HCT116 (cell line): Measurements from ENCODE around the gene VAV2. TPM values are rescaled to one million over a fixed set of nuclear protein-coding genes. Genes with fewer than 3 reads are reported as not detected.
"Not testable (repeated sequence)": the region's sequence is repeated elsewhere in the genome, so short reads cannot be mapped to it uniquely, and the experiment has no call there.

Experiments used
- ATAC-seq: fragments of 200-7000 bp; cut with Tn5 transposase; 2 replicates; pipeline ENCODE4 v1.9.1; 2020; ENCODE audit warnings: mild to moderate bottlenecking, moderate library complexity
- BruUV-seq: library from RNA; stranded (reverse); fragments of 400-500 nt; replicated peaks from 2 replicates; lab custom pipeline; 2021; lab: Mats Ljungman, UMichigan
- CTCF ChIA-PET: fragments of 300-600 bp; sonication (Branson Sonifier 250); formaldehyde crosslinking; loops from one replicate; lab custom pipeline; 2021; ENCODE audit warnings: antibody characterized with exemption; lab: Charles Lee
- POLR2A ChIA-PET: fragments of 300-600, 350-600 bp; sonication (Branson Sonifier 250); formaldehyde crosslinking; loops from one replicate; lab custom pipeline; 2021; ENCODE audit warnings: antibody characterized with exemption; lab: Charles Lee
- RAD21 ChIA-PET, 2 experiments: fragments of 300-600 bp; sonication (Branson Sonifier 250); formaldehyde crosslinking; loops; one replicate each; lab custom pipeline; 2023; ENCODE audit warnings: low total read pairs in 2 of 2; ENCODE audit not compliant: uncharacterized antibody in 2 of 2, unreplicated experiment in 2 of 2, low non-redundant PET in 1 of 2; lab: Charles Lee
- DNase-seq: peaks from one replicate; pipeline ENCODE4 v3.0.0-alpha.2; 2010; ENCODE audit warnings: low read depth, low spot score
- H2AFZ ChIP-seq: fragments of 200-600 bp; shearing (Covaris generic), sonication (generic); 2 replicates; pipeline ENCODE4 v1.6.1; 2017; ENCODE audit warnings: low read depth, mixed run types, mixed read lengths, antibody characterized with exemption, low read length; ENCODE audit not compliant: poor library complexity, severe bottlenecking
- H3K27ac ChIP-seq: 2 replicates; pipeline ENCODE4 v1.5.1; 2012; ENCODE audit warnings: low read depth, low read length
- H3K27me3 ChIP-seq: fragments of 200-600 bp; sonication (generic); 2 replicates; pipeline ENCODE4 v1.6.1; 2016; ENCODE audit warnings: mixed run types, low read length, mixed read lengths; ENCODE audit not compliant: insufficient read depth
- H3K36me3 ChIP-seq, 2 experiments: fragments of 200-500 bp in 1 of 2; fragments of 200-600 bp in 1 of 2; sonication (Bioruptor generic) in 1 of 2; sonication (generic) in 1 of 2; 2 replicates each; pipeline versions ENCODE4 v1.5.1 to v1.6.1; 2014 to 2016; ENCODE audit warnings: low read length in 2 of 2, inconsistent platforms in 1 of 2, mixed read lengths in 1 of 2, mixed run types in 1 of 2; ENCODE audit not compliant: insufficient read depth in 2 of 2, control insufficient read depth in 1 of 2
- H3K4me1 ChIP-seq, 2 experiments: fragments of 200-600 bp in 1 of 2; sonication (generic) in 1 of 2; 2 replicates each; pipeline versions ENCODE4 v1.5.1 to v1.6.1; 2012 to 2017; ENCODE audit warnings: low read length in 2 of 2, inconsistent platforms in 1 of 2, mild to moderate bottlenecking in 1 of 2, mixed read lengths in 1 of 2, mixed run types in 1 of 2, moderate library complexity in 1 of 2; ENCODE audit not compliant: insufficient read depth in 2 of 2, control insufficient read depth in 1 of 2
- H3K4me2 ChIP-seq: fragments of 200-600 bp; sonication (generic); 2 replicates; pipeline ENCODE4 v1.6.1; 2017; ENCODE audit warnings: mixed run types, low read length, mixed read lengths
- H3K4me3 ChIP-seq, 2 experiments: fragments of 200-600 bp in 1 of 2; sonication (generic) in 1 of 2; replicated peaks in 1 of 2; 2 replicates each; pipeline ENCODE4 v1.5.1; 2011 to 2016; ENCODE audit warnings: low read length in 2 of 2, control low read depth in 1 of 2, low read depth in 1 of 2, mild to moderate bottlenecking in 1 of 2, mixed read lengths in 1 of 2, mixed run types in 1 of 2
- H3K79me2 ChIP-seq: fragments of 200-600 bp; sonication (generic); 2 replicates; pipeline ENCODE4 v1.6.1; 2017; ENCODE audit warnings: mild to moderate bottlenecking, mixed run types, low read length, moderate library complexity, mixed read lengths; ENCODE audit not compliant: insufficient read depth
- H3K9ac ChIP-seq: fragments of 200-600 bp; sonication (generic); 2 replicates; pipeline ENCODE4 v1.6.1; 2016; ENCODE audit warnings: low read length, mixed read lengths
- H3K9me2 ChIP-seq: fragments of 200-600 bp; sonication (generic), shearing (Covaris generic); 2 replicates; pipeline ENCODE4 v1.6.1; 2017; ENCODE audit warnings: mixed run types, mild to moderate bottlenecking, moderate library complexity; ENCODE audit not compliant: insufficient read depth
- H3K9me3 ChIP-seq, 2 experiments: fragments of 200-500 bp in 1 of 2; fragments of 200-600 bp in 1 of 2; sonication (Bioruptor generic) in 1 of 2; sonication (generic) in 1 of 2; 2 replicates each; pipeline ENCODE4 v1.6.1; 2014 to 2017; ENCODE audit warnings: low read length in 2 of 2, mixed read lengths in 2 of 2, inconsistent platforms in 1 of 2, low read depth in 1 of 2, mild to moderate bottlenecking in 1 of 2, mixed run types in 1 of 2, moderate library complexity in 1 of 2; ENCODE audit not compliant: control insufficient read depth in 1 of 2, insufficient read depth in 1 of 2
- H4K20me1 ChIP-seq: fragments of 200-600 bp; sonication (generic), shearing (Covaris generic); 2 replicates; pipeline ENCODE4 v1.6.1; 2017; ENCODE audit warnings: mixed run types, mild to moderate bottlenecking, moderate library complexity; ENCODE audit not compliant: insufficient read depth
- CTCF ChIP-seq, 3 experiments: fragments of 200-600 bp in 1 of 3; sonication (generic) in 1 of 3; IDR thresholded peaks in 2 of 3; conservative IDR thresholded peaks in 1 of 3; 2 replicates each; pipeline ENCODE4 v1.5.1; 2012 to 2017; ENCODE audit warnings: low read depth in 2 of 3, low read length in 2 of 3, antibody characterized with exemption in 1 of 3, borderline replicate concordance in 1 of 3, control low read depth in 1 of 3, mild to moderate bottlenecking in 1 of 3, mixed read lengths in 1 of 3, mixed run types in 1 of 3, moderate library complexity in 1 of 3; ENCODE audit not compliant: insufficient read depth in 1 of 3
- EZH2 ChIP-seq: fragments of 200-600 bp; sonication (generic); IDR thresholded peaks from 2 replicates; pipeline ENCODE4 v1.6.1; 2017; ENCODE audit warnings: antibody characterized with exemption, mixed run types
- FOSL1 ChIP-seq: IDR thresholded peaks from 2 replicates; pipeline ENCODE4 v1.6.1; 2012; ENCODE audit warnings: low read depth
- MAX ChIP-seq: IDR thresholded peaks from 2 replicates; pipeline ENCODE4 v1.6.1; 2012
- POLR2AphosphoS5 ChIP-seq: IDR thresholded peaks from 2 replicates; pipeline ENCODE4 v1.6.1; 2011; ENCODE audit warnings: mild to moderate bottlenecking, low read depth, low read length, moderate library complexity
- REST ChIP-seq: IDR thresholded peaks from 2 replicates; pipeline ENCODE4 v1.6.1; 2012; ENCODE audit warnings: low read depth
- SIN3A ChIP-seq: IDR thresholded peaks from 2 replicates; pipeline ENCODE4 v1.6.1; 2012; ENCODE audit warnings: low read depth
- SRF ChIP-seq: IDR thresholded peaks from 2 replicates; pipeline ENCODE4 v1.6.1; 2012; ENCODE audit warnings: low read depth
- TCF7L2 ChIP-seq: IDR thresholded peaks from 2 replicates; pipeline ENCODE4 v1.7.0; 2011; ENCODE audit warnings: borderline replicate concordance, inconsistent platforms; ENCODE audit not compliant: insufficient read depth, insufficient read length; ENCODE audit errors: extremely low read depth
- intact Hi-C: fragments of 100-400 bp; cut with micrococcal nuclease; formaldehyde crosslinking; loops from 2 replicates; pipeline ENCODE4 v1.10.0; 2022
- total RNA-seq: library from RNA; stranded (reverse); gene quantifications from one replicate; pipeline ENCODE4 v1.2.1, GENCODE V29; 2021; ENCODE audit not compliant: unreplicated experiment

VAV2 gene
- total RNA-seq, 1 experiment from 2014 or later: 33.2 TPM

GRCh38 chr9:133767008-133767407 lies 225.1 kb downstream of the VAV2 start:
- Histone ChIP-seq H3K9ac (no peak overlapping the region), H3K79me2 (no peaks in the 10 kb centered on the region), H3K4me2 (no peak overlapping the region), H3K9me3 (peaks cover 3 to 7% of the 10 kb centered on the region in 2 experiments; a peak in 2 of 4 replicates), H3K4me1 (no peaks in the 10 kb centered on the region), H4K20me1 (no peaks in the 10 kb centered on the region), H2AFZ (no peak overlapping the region), H3K27me3 (no peaks in the 10 kb centered on the region), H3K27ac (no peak overlapping the region), H3K9me2 (no peaks in the 10 kb centered on the region), H3K36me3 (peaks cover 4 to 21% of the 10 kb centered on the region in 2 experiments; a peak in 3 of 4 replicates), H3K4me3 (no peak overlapping the region)
- ChIA-PET CTCF (no interaction called here), RAD21 (no interaction called here), POLR2A (no interaction called here)
- intact Hi-C loops: no loop called here
- no TSS peak for BruUV-seq
- DNase-seq (no peak), ATAC-seq (no peak)
- TF ChIP-seq TCF7L2: no peak
- TF ChIP-seq MAX: no peak
- no peak for TF ChIP-seq SRF
- no peak for TF ChIP-seq CTCF (IDR thresholded peaks at IDR 0.05 in 2 of 3, conservative IDR thresholded peaks at IDR 0.05 in 1 of 3; ENCODE audit: borderline replicate concordance in 1 of 3, insufficient read depth in 1 of 3, low read depth in 2 of 3, low read length in 2 of 3)
- TF ChIP-seq REST: no peak
- no peak for TF ChIP-seq POLR2AphosphoS5
- no peak for TF ChIP-seq EZH2
- TF ChIP-seq FOSL1: no peak
- no peak for TF ChIP-seq SIN3A

- H3K9me2 ChIP-seq, H3K4me2 ChIP-seq, H3K27me3 ChIP-seq, H2AFZ ChIP-seq, BruUV-seq, H3K79me2 ChIP-seq, H4K20me1 ChIP-seq, POLR2A ChIA-PET, H3K9ac ChIP-seq, DNase-seq, CTCF ChIA-PET, H3K27ac ChIP-seq, H3K9me3 ChIP-seq, RAD21 ChIA-PET, ATAC-seq, H3K4me3 ChIP-seq, H3K4me1 ChIP-seq, intact Hi-C loops: not testable (repeated sequence)
- H3K36me3 ChIP-seq: peaks cover 4 to 21% of the 10 kb centered on the region in 2 experiments; a peak in 3 of 4 replicates
Observed at GRCh38 chr9:133766234-133766633, 225.9 kb downstream of the VAV2 start.
